Measurements from ENCODE around the gene TERT. TPM values are rescaled to one million over a fixed set of nuclear protein-coding genes. Genes with fewer than 3 reads are reported as not detected.

Gene TERT
- total and polyA plus RNA-seq, 2 of the 8 experiments (the other 6 are each of a cell fraction or from before 2014, with no cell fraction given) = 13.1 to 23.1 TPM

GRCh38 chr5:1336749-1337488, 42.1 kb upstream of the TERT start:
- Histone ChIP-seq H3K23ac (ENCODE audit: insufficient read length) (no peak overlapping the region), H4K5ac (ENCODE audit: insufficient read length, low read depth, low read length) (no peak overlapping the region), H2BK12ac (ENCODE audit: low read depth, low read length) (no peak overlapping the region), H2BK5ac (ENCODE audit: low read depth, low read length) (no peak overlapping the region), H2AK5ac (ENCODE audit: low read depth, low read length) (no peak overlapping the region), H3K4me1 (replicated peaks in 1 of 4; ENCODE audit: control insufficient read depth in 3 of 4, insufficient read depth in 4 of 4, low read length in 3 of 4) (no peaks in the 10 kb centered on the region), H3K9ac (replicated peaks in 1 of 4; ENCODE audit: extremely low read depth in 1 of 4, low read depth in 3 of 4, low read length in 3 of 4) (no peak overlapping the region), H2BK20ac (ENCODE audit: low read length) (no peak overlapping the region), H2AFZ (ENCODE audit: low read length) (no peak overlapping the region), H3K9me3 (ENCODE audit: insufficient read depth in 2 of 2, low read depth in 1 of 2, low read length in 1 of 2) (no peaks in the 10 kb centered on the region), H3K27ac (ENCODE audit: low read depth, low read length) (no peak overlapping the region), H3K18ac (ENCODE audit: extremely low read depth, low read length) (no peak overlapping the region), H4K20me1 (replicated peaks in 1 of 2; ENCODE audit: control insufficient read depth in 1 of 2, insufficient read depth in 2 of 2, low read length in 2 of 2) (peaks cover 12 to 29% of the 10 kb centered on the region in 2 experiments), H3K14ac (ENCODE audit: insufficient read length) (no peak overlapping the region), H3K79me2 (ENCODE audit: control insufficient read depth in 1 of 2, insufficient read depth in 2 of 2, low read length in 2 of 2) (no peaks in the 10 kb centered on the region), H3K79me1 (ENCODE audit: low read depth, low read length) (peaks cover 7% of the 10 kb centered on the region; the same call in 1 of the 2 replicates), H4K91ac (replicated peaks; ENCODE audit: insufficient read length, low read length) (no peak overlapping the region), H3K27me3 (replicated peaks in 1 of 4; ENCODE audit: control insufficient read depth in 3 of 4, extremely low read depth in 1 of 4, insufficient read depth in 3 of 4, low read length in 3 of 4) (no peaks in the 10 kb centered on the region), H3K4me3 (ENCODE audit: extremely low read depth in 1 of 4, insufficient read depth in 2 of 4, low read depth in 3 of 4, low read length in 4 of 4) (no peak overlapping the region), H3K4ac (replicated peaks; ENCODE audit: insufficient read length, low read depth, low read length) (no peak overlapping the region), H3K4me2 (ENCODE audit: insufficient read depth in 1 of 2, low read depth in 2 of 2, low read length in 2 of 2) (no peak overlapping the region), H3K23me2 (ENCODE audit: low read depth, low read length) (no peaks in the 10 kb centered on the region), H2BK15ac (ENCODE audit: low read length) (no peak overlapping the region), H3K36me3 (ENCODE audit: control insufficient read depth in 2 of 4, insufficient read depth in 4 of 4, low read length in 3 of 4) (peaks cover 36 to 74% (median 61%) of the 10 kb centered on the region in 4 experiments), H4K8ac (ENCODE audit: extremely low read depth, insufficient read depth, low read length) (no peak overlapping the region), H2BK120ac (replicated peaks; ENCODE audit: low read depth, low read length) (no peak overlapping the region), H3K56ac (replicated peaks; ENCODE audit: insufficient read length, low read depth, low read length) (no peak overlapping the region)
- 92% methylated on average over 20 of the region's 22 CpGs; no CpG with 5 or more reads in 1 of the 2 experiments for WGBS, 2 experiments (ENCODE audit: extremely low coverage in 1 of 2, insufficient coverage in 1 of 2, insufficient read length in 1 of 2, insufficient replicate concordance in 2 of 2, low coverage in 1 of 2, low lambda C conversion rate in 2 of 2, missing lambda C conversion rate in 1 of 2)
- no peak for DNase-seq (ENCODE audit: low read depth in 1 of 2, low spot score in 2 of 2)
- ChIA-PET CTCF (ENCODE audit: partially characterized antibody) (interaction anchor here (0.7 to 1.0 kb wide), 2 partner anchors 52 to 131 kb away, joined by 3 read pairs; no protein-coding TSS in a partner anchor), POLR2A (ENCODE audit: partially characterized antibody) (interaction anchor here (0.7 to 1.1 kb wide), 2 partner anchors 11 to 24 kb away, joined by 3 read pairs; no protein-coding TSS in a partner anchor)
- no peak for FAIRE-seq
- TF ChIP-seq, protein P1, sequence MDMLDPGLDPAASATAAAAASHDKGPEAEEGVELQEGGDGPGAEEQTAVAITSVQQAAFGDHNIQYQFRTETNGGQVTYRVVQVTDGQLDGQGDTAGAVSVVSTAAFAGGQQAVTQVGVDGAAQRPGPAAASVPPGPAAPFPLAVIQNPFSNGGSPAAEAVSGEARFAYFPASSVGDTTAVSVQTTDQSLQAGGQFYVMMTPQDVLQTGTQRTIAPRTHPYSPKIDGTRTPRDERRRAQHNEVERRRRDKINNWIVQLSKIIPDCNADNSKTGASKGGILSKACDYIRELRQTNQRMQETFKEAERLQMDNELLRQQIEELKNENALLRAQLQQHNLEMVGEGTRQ (IDR thresholded peaks at IDR 0.05; ENCODE audit: low read length) = no peak
